HEK293T (cell line): ENCODE data around the gene KPNA1.

Source experiments
- CTCF ChIA-PET: fragments of 350-600 bp; formaldehyde crosslinking; extraction: SDS; loops from one replicate; lab custom pipeline; 2021; ENCODE audit warnings: antibody characterized with exemption, inconsistent platforms; lab: Yijun Ruan, JAX
- POLR2A ChIA-PET: fragments of 350-600 bp; formaldehyde crosslinking; extraction: SDS; loops from one replicate; lab custom pipeline; 2020; ENCODE audit warnings: antibody characterized with exemption, inconsistent platforms; lab: Yijun Ruan, JAX
- DNase-seq: peaks from one replicate; pipeline ENCODE4 v3.0.0; 2012; ENCODE audit warnings: mixed read lengths; ENCODE audit errors: extremely low spot score
- ARNT ChIP-seq: fragments of 450-650 bp; IDR thresholded peaks from 2 replicates; pipeline ENCODE4 v1.6.1; 2017; ENCODE audit warnings: mild to moderate bottlenecking
- BHLHE40 ChIP-seq: fragments of 450-650 bp; IDR thresholded peaks from 2 replicates; pipeline ENCODE4 v1.6.1; 2016; ENCODE audit warnings: mild to moderate bottlenecking, moderate library complexity, borderline replicate concordance
- CTBP1 ChIP-seq: fragments of 450-650 bp; IDR thresholded peaks from 2 replicates; pipeline ENCODE4 v1.6.1; 2016; ENCODE audit warnings: borderline replicate concordance
- ELF4 ChIP-seq: fragments of 450-650 bp; IDR thresholded peaks from 2 replicates; pipeline ENCODE4 v1.6.1; 2017; ENCODE audit warnings: antibody characterized with exemption
- FOXA1 ChIP-seq: fragments of 450-650 bp; IDR thresholded peaks from 2 replicates; pipeline ENCODE4 v1.6.1; 2016; ENCODE audit warnings: mild to moderate bottlenecking
- FOXK2 ChIP-seq: fragments of 450-650 bp; IDR thresholded peaks from 2 replicates; pipeline ENCODE4 v1.6.1; 2016; ENCODE audit warnings: mild to moderate bottlenecking
- FOXM1 ChIP-seq: fragments of 450-650 bp; IDR thresholded peaks from 2 replicates; pipeline ENCODE4 v1.6.1; 2017; ENCODE audit warnings: mild to moderate bottlenecking, borderline replicate concordance
- HDGF ChIP-seq: fragments of 450-650 bp; IDR thresholded peaks from 2 replicates; pipeline ENCODE4 v1.6.1; 2017; ENCODE audit warnings: antibody characterized with exemption, borderline replicate concordance
- L3MBTL2 ChIP-seq: fragments of 450-650 bp; conservative IDR thresholded peaks from 2 replicates; pipeline ENCODE4 v1.6.1; 2016; ENCODE audit warnings: mild to moderate bottlenecking
- LEF1 ChIP-seq: fragments of 450-650 bp; IDR thresholded peaks from 2 replicates; pipeline ENCODE4 v1.6.1; 2017; ENCODE audit warnings: mild to moderate bottlenecking, borderline replicate concordance
- NFRKB ChIP-seq: fragments of 450-650 bp; IDR thresholded peaks from 2 replicates; pipeline ENCODE4 v1.6.1; 2016; ENCODE audit warnings: mild to moderate bottlenecking, moderate library complexity
- SP1 ChIP-seq: fragments of 450-650 bp; IDR thresholded peaks from 2 replicates; pipeline ENCODE4 v1.6.1; 2017
- SUZ12 ChIP-seq: fragments of 450-650 bp; IDR thresholded peaks from 2 replicates; pipeline ENCODE4 v1.6.1; 2016; ENCODE audit warnings: mild to moderate bottlenecking
- TARDBP ChIP-seq: fragments of 450-650 bp; IDR thresholded peaks from 2 replicates; pipeline ENCODE4 v1.6.1; 2016
- ZNF384 ChIP-seq: fragments of 450-650 bp; IDR thresholded peaks from 2 replicates; pipeline ENCODE4 v1.6.1; 2016
- TF ChIP-seq, protein P1 (sequence below): fragments of 450-650 bp; IDR thresholded peaks from 2 replicates; pipeline ENCODE4 v1.6.1; 2016

KPNA1 gene

DNA sequence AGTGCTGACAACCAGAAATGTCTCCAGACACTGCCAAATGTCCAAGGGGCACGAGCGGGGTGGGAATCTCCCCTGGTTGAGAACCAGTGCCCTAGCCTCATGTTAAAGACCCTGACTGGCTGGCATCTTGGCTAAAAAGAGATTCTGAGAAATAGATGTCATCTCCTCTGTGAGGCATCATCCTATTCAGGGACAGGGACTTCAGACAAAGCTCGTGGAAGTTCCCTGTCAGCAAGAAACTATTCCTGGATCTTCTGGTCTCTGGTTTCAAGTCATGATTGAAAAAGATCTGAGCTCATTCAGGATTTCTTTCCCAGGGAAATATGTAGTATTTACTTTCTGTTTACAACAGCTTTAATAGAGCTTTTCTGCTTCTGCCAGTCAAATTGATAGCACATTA lies 109.7 kb downstream of the KPNA1 start:
- TF ChIP-seq, protein P1, sequence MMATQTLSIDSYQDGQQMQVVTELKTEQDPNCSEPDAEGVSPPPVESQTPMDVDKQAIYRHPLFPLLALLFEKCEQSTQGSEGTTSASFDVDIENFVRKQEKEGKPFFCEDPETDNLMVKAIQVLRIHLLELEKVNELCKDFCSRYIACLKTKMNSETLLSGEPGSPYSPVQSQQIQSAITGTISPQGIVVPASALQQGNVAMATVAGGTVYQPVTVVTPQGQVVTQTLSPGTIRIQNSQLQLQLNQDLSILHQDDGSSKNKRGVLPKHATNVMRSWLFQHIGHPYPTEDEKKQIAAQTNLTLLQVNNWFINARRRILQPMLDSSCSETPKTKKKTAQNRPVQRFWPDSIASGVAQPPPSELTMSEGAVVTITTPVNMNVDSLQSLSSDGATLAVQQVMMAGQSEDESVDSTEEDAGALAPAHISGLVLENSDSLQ, result no peak
- no peak for TF ChIP-seq TARDBP
- TF ChIP-seq ARNT, result no peak
- TF ChIP-seq L3MBTL2, result no peak
- no peak for DNase-seq
- POLR2A ChIA-PET, result interaction anchor here (1.0 kb wide), 1 partner anchor 11 kb away, joined by 5 read pairs; the partner anchor contains the start of gene WDR5B
- CTCF ChIA-PET, result no interaction called here

DNA sequence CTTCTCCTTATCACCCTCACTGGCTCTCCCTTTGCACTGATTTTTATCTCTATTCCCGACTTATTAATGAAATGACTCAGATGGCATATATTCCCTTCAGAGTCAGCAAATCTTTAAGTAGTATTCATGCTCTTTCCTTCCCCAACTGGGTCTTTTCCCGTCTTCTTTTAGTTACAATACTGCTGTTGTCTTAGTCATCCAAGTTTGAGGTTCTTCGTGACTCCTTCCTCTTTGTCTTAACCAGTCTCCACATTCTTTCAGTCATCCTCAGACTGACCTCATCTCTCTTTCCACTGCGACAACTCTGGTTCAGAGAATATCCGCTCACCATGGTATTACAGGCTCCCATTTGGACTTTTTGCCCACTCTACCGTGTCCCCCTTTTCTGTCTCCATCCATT lies 111.2 kb downstream of the KPNA1 start:
- DNase-seq, result no peak
- POLR2A ChIA-PET, result no interaction called here
- TF ChIP-seq L3MBTL2, result no peak
- TF ChIP-seq ZNF384, result no peak
- TF ChIP-seq BHLHE40, result no peak
- TF ChIP-seq FOXM1, result no peak
- no peak for TF ChIP-seq FOXA1
- TF ChIP-seq ARNT, result no peak
- no peak for TF ChIP-seq CTBP1
- no peak for TF ChIP-seq LEF1
- TF ChIP-seq HDGF, result no peak
- no peak for TF ChIP-seq SP1
- TF ChIP-seq NFRKB, result no peak
- no peak for TF ChIP-seq TARDBP
- TF ChIP-seq SUZ12, result no peak
- TF ChIP-seq ELF4, result no peak
- TF ChIP-seq, protein P1, result no peak
- TF ChIP-seq FOXK2, result no peak
- CTCF ChIA-PET, result no interaction called here

DNA sequence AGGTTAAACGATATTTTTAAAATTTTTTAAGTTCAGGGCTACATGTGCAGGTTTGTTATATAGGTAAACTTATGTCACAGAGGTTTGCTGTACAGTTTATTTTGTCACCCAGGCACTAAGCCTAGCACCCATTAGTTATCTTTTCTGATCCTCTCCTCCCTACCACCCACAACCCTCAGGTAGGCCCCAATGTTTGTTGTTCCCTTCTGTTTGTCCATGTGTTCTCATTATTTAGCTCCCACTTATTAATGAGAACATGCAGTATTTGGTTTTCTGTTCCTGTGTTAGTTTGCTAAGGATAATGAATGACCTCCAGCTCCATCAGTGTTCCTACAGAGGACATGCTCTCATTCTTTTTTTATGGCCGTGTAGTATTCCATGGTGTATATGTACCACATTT lies 115.8 kb downstream of the KPNA1 start:
- no peak for TF ChIP-seq SP1
- TF ChIP-seq FOXM1, result no peak
- no peak for TF ChIP-seq L3MBTL2
- no peak for TF ChIP-seq ARNT
- TF ChIP-seq ELF4, result no peak
- TF ChIP-seq, protein P1, result no peak
- no peak for TF ChIP-seq FOXA1
- no peak for TF ChIP-seq LEF1
- no peak for TF ChIP-seq ZNF384
- TF ChIP-seq HDGF, result no peak
- TF ChIP-seq SUZ12, result no peak
- no peak for TF ChIP-seq CTBP1
- TF ChIP-seq NFRKB, result no peak
- TF ChIP-seq BHLHE40, result no peak
- no peak for TF ChIP-seq TARDBP
- no peak for TF ChIP-seq FOXK2
- no peak for DNase-seq
- CTCF ChIA-PET, result no interaction called here
- POLR2A ChIA-PET, result interaction anchor here (0.9 kb wide), 1 partner anchor 15 kb away, joined by 3 read pairs; the partner anchor contains the start of gene FAM162A

DNA sequence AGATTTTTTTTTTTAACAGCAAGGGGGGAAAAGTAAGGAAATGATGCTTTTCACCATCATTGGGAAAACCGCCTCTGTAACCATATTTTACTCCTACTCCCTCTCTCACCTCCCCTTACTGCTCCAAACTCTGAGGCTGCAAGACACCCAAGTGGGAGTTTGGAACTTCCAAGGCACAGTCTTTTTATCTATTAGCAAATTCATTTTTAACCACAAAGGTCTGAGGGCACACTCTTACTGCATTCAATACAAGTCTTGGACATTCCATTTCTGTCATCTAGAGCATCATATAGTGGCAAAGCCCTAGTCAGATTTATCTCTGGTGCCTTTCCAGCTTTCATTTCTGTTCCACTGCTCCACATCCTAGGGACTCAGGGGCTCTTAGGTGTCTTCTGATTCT lies 117.5 kb downstream of the KPNA1 start:
- TF ChIP-seq ZNF384 (no peak), LEF1 (no peak), FOXM1 (no peak)
- no peak for DNase-seq
- CTCF ChIA-PET, result no interaction called here
- POLR2A ChIA-PET, result no interaction called here

DNA sequence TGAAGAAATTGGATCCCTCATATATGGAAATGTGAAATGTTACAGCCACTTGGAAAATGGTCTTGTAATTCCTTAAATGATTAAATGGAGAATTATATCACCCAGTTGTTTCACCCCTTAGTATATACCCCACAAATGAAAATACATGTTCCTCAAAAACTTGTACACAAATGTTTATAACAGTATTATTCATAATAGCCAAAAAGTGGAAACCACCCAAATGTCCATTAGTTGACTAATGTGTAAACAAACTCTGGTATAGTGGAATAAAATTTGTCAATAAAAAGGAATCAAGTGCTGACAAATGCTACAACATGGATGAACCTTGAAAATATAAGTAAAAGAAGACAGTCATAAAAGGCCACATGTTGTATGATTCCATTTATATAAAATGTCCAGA lies 118.2 kb downstream of the KPNA1 start:
- TF ChIP-seq NFRKB, result no peak
- no peak for TF ChIP-seq FOXM1
- TF ChIP-seq, protein P1, result no peak
- TF ChIP-seq ZNF384, result no peak
- TF ChIP-seq ARNT, result no peak
- no peak for TF ChIP-seq SP1
- ChIA-PET POLR2A (no interaction called here), CTCF (no interaction called here)
- DNase-seq, result no peak

DNA sequence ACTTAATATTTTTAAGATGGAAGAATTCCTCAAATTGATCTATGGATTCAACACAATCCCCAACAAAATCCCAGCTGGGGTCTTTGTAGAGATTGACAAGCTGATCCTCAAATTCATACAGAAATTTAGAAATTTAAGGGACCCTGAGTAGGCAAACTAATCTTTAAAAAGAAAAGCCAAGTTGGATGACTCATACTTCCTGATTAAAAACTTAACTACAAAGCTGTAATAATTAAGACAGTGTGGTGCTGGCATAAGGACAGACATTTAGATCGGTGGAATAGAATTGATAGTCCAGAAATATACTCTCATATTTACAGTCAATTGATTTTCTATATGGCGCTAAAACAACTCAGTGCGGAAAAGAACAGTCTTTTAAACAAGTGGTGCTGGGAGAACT lies 119.2 kb downstream of the KPNA1 start:
- CTCF ChIA-PET, result no interaction called here
- TF ChIP-seq, protein P1, result no peak
- TF ChIP-seq BHLHE40 (no peak), NFRKB (no peak), FOXA1 (no peak), L3MBTL2 (no peak), FOXM1 (no peak)
- DNase-seq, result no peak
- POLR2A ChIA-PET, result no interaction called here
